Breast epithelium (tissue), 3 donors: Measurements from ENCODE around the gene FER.

ENCODE experiments used
- POLR2A ChIP-seq: fragments of 450-650 bp; IDR thresholded peaks from one replicate; pipeline ENCODE4 v1.6.1; 2016; ENCODE audit warnings: antibody characterized with exemption, mild to moderate bottlenecking, moderate library complexity
- TF ChIP-seq, protein P1 (sequence below), 3 donors: fragments of 450-650 bp; IDR thresholded peaks; one replicate each; pipeline ENCODE4 v1.5.1; 2016 to 2017; ENCODE audit warnings: antibody characterized with exemption in 3 of 3, mild to moderate bottlenecking in 3 of 3, moderate library complexity in 3 of 3

DNA sequence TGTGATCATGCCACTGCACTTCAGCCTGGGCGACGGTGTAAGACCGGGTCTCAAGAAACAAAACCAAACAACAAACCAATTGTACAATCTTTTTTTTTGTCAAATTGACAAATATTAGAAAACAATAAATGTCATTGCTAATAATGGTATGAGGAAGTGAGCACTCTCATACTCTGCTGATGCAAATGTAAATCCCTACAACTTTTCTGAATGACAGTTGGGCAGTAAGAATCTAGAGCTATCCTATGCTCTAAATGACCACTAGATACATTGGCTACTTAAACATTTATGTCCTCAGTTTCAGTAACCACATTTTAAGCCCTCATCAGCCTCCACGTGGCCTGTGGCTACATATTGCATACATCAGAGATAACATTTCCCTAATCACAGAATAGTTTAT, 256.2 kb downstream of the FER start:
- no peak for TF ChIP-seq POLR2A
- TF ChIP-seq, protein P1, sequence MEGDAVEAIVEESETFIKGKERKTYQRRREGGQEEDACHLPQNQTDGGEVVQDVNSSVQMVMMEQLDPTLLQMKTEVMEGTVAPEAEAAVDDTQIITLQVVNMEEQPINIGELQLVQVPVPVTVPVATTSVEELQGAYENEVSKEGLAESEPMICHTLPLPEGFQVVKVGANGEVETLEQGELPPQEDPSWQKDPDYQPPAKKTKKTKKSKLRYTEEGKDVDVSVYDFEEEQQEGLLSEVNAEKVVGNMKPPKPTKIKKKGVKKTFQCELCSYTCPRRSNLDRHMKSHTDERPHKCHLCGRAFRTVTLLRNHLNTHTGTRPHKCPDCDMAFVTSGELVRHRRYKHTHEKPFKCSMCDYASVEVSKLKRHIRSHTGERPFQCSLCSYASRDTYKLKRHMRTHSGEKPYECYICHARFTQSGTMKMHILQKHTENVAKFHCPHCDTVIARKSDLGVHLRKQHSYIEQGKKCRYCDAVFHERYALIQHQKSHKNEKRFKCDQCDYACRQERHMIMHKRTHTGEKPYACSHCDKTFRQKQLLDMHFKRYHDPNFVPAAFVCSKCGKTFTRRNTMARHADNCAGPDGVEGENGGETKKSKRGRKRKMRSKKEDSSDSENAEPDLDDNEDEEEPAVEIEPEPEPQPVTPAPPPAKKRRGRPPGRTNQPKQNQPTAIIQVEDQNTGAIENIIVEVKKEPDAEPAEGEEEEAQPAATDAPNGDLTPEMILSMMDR (IDR thresholded peaks at IDR 0.05) = no peak
